HG03520 (cell line): ENCODE data around the gene VIPAS39.
"Not testable (repeated sequence)": the region's sequence is repeated elsewhere in the genome, so short reads cannot be mapped to it uniquely, and the experiment has no call there.

Experiments
- ATAC-seq: cut with Tn5 transposase; IDR thresholded peaks from one replicate; pipeline ENCODE4 v1.9.1; 2021; ENCODE audit warnings: mild to moderate bottlenecking, moderate library complexity; ENCODE audit not compliant: unreplicated experiment

Gene VIPAS39

GRCh38 chr14:77473921-77474320 is 16.5 kb upstream of the VIPAS39 start:
- ATAC-seq = no peak

GRCh38 chr14:77470224-77470870 is 12.9 kb upstream of the VIPAS39 start:
- ATAC-seq = no peak

DNA sequence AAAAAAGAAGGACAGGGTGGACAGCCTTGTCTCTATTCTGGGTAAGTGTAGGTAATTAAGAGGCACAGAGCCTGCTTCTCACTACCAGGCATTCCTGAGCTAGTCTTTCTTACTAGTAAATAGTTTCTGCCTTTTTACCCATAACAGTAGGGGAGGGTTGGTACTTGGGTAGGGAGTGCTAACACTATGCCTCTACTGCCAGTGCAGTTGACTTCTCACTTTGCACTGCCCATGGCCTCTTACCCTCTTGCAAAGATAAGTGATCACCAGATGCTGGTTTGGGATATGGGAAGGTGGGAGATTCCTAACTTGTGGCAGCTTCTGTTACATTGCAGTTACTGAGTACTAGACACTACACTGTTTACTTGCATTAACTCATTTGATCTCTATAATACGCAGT is 12.1 kb upstream of the VIPAS39 start:
- no peak for ATAC-seq

GRCh38 chr14:77469067-77469505 is 11.7 kb upstream of the VIPAS39 start:
- no peak for ATAC-seq

DNA sequence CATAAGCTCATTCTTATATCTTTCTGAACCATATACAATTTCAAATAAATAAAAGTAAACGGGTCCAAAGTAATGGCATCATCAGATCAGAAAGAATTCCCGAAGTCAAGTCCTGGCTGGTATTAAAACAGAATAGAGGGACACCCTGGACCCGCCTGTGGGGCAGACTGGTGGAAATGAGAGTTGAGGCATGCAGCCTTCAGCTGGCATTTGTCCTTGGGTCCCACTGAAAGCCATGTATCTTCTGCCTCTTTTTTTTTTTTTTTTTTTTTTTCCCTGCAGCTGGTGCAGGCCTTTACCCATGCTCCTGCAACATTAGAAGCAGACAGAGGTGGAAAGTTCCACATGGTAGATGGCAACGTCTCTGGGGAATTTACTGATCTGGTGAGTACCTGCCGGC is 10.4 kb upstream of the VIPAS39 start:
- ATAC-seq = no peak

GRCh38 chr14:77459072-77459723 is 1.8 kb upstream of the VIPAS39 start:
- no peak for ATAC-seq

DNA sequence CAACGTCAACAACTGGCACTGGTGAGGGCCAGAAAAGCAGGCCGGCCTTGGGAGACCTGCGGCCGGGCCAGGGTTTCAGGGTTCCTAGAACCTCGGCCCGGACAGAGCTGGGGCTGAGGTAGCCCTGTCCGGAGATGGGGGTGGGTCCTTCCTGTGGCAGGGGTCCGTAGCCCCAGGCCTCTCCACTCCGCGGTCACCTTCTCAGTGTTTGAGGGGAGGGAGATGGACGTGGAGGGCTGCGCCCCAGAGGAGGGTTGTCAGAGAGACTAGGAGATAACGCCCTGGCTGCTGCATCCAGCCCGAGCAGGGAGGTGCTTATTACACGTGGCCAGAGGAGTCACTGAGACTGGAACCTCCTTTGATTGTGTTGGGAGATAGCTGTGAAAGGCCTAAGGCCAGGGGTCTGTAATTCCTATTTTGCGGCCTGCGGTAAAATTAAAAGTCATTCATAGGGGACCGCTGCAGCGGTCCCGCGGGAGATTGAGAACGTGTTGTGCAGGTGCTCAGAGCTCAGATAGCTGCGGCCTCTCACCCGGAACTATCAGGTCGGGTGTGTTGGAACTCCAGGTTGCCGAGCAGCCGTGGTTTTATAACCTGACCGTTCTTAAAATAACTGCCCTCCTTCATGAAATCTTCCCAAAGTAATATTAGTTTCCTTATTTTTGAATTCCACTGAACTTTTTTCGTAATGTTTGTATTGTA is 999 bp upstream of the VIPAS39 start:
- peak; percentile 24 for ATAC-seq

DNA sequence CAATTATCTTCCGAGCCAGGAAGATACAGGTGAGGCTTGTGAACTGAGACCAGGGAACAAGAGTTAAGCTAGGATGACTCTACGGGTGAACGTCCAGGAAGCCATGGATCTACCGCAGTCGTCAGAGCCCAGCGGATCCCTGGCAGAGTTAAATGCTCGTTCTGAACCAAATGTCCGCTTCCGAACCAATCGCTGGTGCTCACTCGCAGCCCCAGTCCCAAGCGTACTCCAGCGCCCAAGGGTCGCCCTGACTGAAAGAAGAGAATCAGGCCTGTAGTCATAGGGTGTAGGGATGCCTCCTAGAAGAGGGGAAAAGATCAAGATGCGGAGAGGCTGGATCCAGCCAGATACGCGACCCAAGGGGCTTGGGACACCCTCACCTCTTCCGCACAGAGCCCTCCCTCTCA is 283 bp downstream of the VIPAS39 start:
- ATAC-seq = peak; percentile 23

DNA sequence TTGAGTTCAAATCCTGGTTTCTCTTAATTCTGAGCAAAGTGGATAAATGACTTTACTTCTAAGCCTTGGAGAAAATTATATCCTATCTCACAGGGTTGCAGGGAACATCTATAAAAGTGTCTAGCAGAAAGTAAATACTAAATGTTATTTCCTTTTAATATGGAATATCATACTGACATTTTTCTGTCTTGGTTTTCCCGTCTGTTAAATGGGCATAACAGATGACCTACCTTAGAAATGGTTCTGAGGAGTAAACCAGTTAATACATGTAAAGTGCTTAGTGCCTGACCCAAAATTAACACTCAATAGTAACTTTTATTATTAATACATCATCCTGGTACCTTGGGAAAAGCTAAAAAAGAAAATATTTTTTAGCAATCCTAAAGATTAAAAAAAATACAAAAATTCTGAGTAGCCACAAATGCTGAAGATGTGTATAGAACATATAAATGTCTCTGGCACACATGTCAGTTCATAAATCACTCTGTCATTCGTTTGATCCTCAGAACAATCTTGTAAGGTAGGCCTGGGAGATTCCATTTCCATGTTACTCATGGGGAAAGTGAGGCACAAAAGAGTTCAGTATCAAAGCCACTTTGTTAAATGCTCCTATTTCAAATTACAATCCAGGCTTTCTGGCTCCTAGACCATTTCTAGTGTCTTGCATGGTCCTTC is 1.3 kb downstream of the VIPAS39 start:
- ATAC-seq = no peak

GRCh38 chr14:77442196-77442595 is 15.2 kb downstream of the VIPAS39 start:
- ATAC-seq = no peak

GRCh38 chr14:77439861-77440260 is 17.5 kb downstream of the VIPAS39 start:
- ATAC-seq = no peak

- no peak for ATAC-seq
Measured at GRCh38 chr14:77438596-77438995, 18.8 kb downstream of the VIPAS39 start.

DNA sequence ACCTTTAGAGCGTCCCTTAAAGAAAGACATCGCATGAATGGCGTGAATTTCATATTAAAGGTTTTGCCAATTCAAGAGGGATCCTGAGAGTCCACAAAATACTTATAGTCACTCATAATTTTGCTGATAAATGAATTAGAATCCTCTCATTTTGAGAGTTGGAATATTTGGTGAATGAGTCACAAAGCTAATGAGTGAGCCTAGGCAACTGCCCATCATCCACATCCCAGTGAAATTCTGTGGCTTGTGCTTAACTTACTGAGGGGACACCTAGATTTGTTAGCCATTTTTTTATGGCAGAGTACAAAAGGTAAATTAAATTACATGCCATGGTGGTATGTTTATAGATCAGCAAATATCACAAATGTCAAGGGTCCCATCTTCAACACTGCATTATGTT is 21.4 kb downstream of the VIPAS39 start:
- no peak for ATAC-seq

GRCh38 chr14:77426396-77426795 is 31.0 kb downstream of the VIPAS39 start:
- ATAC-seq = no peak

- ATAC-seq = no peak
Measured at GRCh38 chr14:77424862-77425261, 32.5 kb downstream of the VIPAS39 start.

GRCh38 chr14:77423423-77423822 is 34.0 kb downstream of the VIPAS39 start, which contains the start of gene NOXRED1:
NOXRED1 (minus strand) TSS chr14:77423523; CDS start chr14:77422889, 634 bp downstream.
- ATAC-seq = no peak

- ATAC-seq = no peak
Measured at GRCh38 chr14:77421201-77421600, 36.2 kb downstream of the VIPAS39 start.

DNA sequence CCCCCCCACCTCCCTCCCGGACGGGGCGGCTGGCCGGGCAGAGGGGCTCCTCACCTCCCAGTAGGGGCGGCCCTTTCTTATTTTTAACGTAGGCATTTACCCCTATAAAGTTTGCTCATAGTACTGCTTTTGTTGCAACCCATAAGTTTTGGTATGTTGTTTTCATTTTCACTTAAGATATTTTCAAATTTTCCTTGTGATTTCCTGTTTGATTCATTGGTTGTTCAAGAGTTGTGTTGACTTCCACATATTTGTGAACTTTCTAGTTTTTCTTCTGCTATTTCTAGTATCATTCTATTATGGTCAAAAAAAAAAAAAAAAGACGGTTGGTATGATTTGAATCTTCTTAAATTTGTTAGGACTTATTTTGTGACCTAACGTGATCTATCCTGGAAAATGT is 40.6 kb downstream of the VIPAS39 start:
- no peak for ATAC-seq

DNA sequence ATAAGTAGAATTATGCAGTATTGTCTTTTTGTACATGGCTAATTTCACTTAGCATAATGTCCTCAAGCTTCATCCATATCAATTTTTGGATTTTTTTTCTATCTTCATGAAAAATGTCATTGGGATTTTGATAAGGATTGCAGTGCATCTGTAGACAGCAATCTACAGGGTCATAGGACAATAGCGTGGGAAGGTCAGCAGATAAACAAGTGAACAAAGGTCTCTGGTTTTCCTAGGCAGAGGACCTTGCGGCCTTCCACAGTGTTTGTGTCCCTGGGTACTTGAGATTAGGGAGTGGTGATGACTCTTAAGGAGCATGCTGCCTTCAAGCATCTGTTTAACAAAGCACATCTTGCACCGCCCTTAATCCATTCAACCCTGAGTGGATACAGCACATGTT is 41.3 kb downstream of the VIPAS39 start:
- ATAC-seq = not testable (repeated sequence)

- ATAC-seq = not testable (repeated sequence)
Measured at GRCh38 chr14:77415403-77416030, 41.9 kb downstream of the VIPAS39 start.

DNA sequence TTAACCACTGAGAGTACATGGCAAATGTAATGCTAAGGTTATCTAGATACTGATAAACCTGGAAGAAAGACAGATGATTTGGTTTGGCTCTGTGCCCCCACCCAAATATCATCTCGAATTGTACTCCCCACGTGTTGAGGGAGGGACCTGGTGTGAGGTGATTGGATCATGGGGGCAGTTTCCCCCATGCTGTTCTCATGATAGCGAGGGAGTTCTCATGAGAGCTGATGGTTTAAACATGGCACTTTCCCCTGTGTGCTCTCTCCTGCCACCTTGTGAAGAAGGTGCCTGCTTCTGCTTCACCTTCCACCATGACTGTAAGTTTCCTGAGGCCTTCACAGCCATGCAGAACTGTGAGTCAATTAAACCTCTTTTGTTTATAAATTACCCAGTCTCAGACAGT is 48.3 kb downstream of the VIPAS39 start:
- no peak for ATAC-seq
